Measurements from ENCODE around the gene MACROD2.

GRCh38 chr20:14214046-14214445 lies 218.7 kb downstream of the MACROD2 start:
- TF ChIP-seq, protein P1, sequence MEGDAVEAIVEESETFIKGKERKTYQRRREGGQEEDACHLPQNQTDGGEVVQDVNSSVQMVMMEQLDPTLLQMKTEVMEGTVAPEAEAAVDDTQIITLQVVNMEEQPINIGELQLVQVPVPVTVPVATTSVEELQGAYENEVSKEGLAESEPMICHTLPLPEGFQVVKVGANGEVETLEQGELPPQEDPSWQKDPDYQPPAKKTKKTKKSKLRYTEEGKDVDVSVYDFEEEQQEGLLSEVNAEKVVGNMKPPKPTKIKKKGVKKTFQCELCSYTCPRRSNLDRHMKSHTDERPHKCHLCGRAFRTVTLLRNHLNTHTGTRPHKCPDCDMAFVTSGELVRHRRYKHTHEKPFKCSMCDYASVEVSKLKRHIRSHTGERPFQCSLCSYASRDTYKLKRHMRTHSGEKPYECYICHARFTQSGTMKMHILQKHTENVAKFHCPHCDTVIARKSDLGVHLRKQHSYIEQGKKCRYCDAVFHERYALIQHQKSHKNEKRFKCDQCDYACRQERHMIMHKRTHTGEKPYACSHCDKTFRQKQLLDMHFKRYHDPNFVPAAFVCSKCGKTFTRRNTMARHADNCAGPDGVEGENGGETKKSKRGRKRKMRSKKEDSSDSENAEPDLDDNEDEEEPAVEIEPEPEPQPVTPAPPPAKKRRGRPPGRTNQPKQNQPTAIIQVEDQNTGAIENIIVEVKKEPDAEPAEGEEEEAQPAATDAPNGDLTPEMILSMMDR (IDR thresholded peaks at IDR 0.05) = no peak
- TF ChIP-seq POLR2A (IDR thresholded peaks at IDR 0.05) = no peak
